ENCODE data around the gene SRRD. TPM values are rescaled to one million over a fixed set of nuclear protein-coding genes. Genes with fewer than 3 reads are reported as not detected.

Gene SRRD
- total RNA-seq, 2 experiments from 2014 or later: 23.1 to 33.0 TPM

DNA sequence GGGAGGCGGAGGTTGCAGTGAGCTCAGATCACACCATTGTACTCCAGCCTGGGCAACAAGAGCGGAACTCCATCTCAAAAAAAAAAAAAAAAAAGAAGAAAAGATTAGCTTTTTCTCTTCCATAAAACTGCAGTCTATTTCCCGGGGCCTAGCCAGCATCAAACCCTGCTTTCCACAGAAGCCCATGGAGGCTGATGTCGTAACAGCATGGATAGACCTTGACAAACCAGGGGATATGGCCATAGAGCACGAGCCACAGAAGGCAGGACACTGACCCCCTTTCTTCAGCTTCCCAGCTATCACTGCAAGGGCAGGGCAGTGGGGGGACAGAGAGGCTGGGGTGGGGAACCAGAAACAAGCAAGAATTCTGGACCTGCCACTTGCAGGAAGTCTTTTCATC lies 21.6 kb upstream of the SRRD start:
- POLR2A ChIA-PET: interaction anchor here (0.7 kb wide), 1 partner anchor 87 kb away, joined by 3 read pairs; no protein-coding TSS in a partner anchor
- Histone ChIP-seq H3K79me2 (ENCODE audit: insufficient read depth, low read depth, low read length) (peaks cover 24% of the 10 kb centered on the region), H3K4me1 (ENCODE audit: insufficient read depth, low read length, poor library complexity, severe bottlenecking) (no peaks in the 10 kb centered on the region), H3K4me3 (ENCODE audit: low read depth, low read length, poor library complexity, severe bottlenecking) (no peak overlapping the region), H3K27ac (ENCODE audit: low read depth, low read length, poor library complexity, severe bottlenecking) (no peak overlapping the region), H2AFZ (ENCODE audit: low read length) (no peak overlapping the region), H3K4me2 (ENCODE audit: low read length) (no peak overlapping the region), H3K9me2 (ENCODE audit: insufficient read depth, low read length) (no peaks in the 10 kb centered on the region), H4K20me1 (ENCODE audit: insufficient read depth, low read length) (peaks cover 18% of the 10 kb centered on the region), H3K36me3 (ENCODE audit: insufficient read depth, low read length) (peaks cover 99% of the 10 kb centered on the region), H3K9me3 (ENCODE audit: low read length) (no peaks in the 10 kb centered on the region)
- CTCF ChIA-PET (ENCODE audit: unreplicated experiment): no interaction called here
- no TSS peak for BruUV-seq (replicated peaks)
- no peak for DNase-seq (ENCODE audit: low spot score)
- TF ChIP-seq CTCF (conservative IDR thresholded peaks at IDR 0.05; ENCODE audit: low read length): no peak
- TF ChIP-seq EZH2phosphoT487 (IDR thresholded peaks at IDR 0.05; ENCODE audit: borderline replicate concordance, low read depth, low read length): no peak
- intact Hi-C loops (cut with micrococcal nuclease; ENCODE audit: unreplicated experiment): no loop called here

- TF ChIP-seq EZH2phosphoT487 (IDR thresholded peaks at IDR 0.05; ENCODE audit: borderline replicate concordance, low read depth, low read length) (no peak), CTCF (conservative IDR thresholded peaks at IDR 0.05; ENCODE audit: low read length) (no peak)
- ChIA-PET POLR2A (no interaction called here), CTCF (ENCODE audit: unreplicated experiment) (no interaction called here)
- Histone ChIP-seq H2AFZ (ENCODE audit: low read length) (no peak overlapping the region), H3K27ac (ENCODE audit: low read depth, low read length, poor library complexity, severe bottlenecking) (no peak overlapping the region), H3K9me3 (ENCODE audit: low read length) (no peaks in the 10 kb centered on the region), H3K4me1 (ENCODE audit: insufficient read depth, low read length, poor library complexity, severe bottlenecking) (no peaks in the 10 kb centered on the region), H4K20me1 (ENCODE audit: insufficient read depth, low read length) (peaks cover 21% of the 10 kb centered on the region), H3K4me3 (ENCODE audit: low read depth, low read length, poor library complexity, severe bottlenecking) (no peak overlapping the region), H3K36me3 (ENCODE audit: insufficient read depth, low read length) (peaks cover 100% of the 10 kb centered on the region), H3K79me2 (ENCODE audit: insufficient read depth, low read depth, low read length) (peaks cover 24% of the 10 kb centered on the region), H3K9me2 (ENCODE audit: insufficient read depth, low read length) (no peaks in the 10 kb centered on the region), H3K4me2 (ENCODE audit: low read length) (no peak overlapping the region)
- intact Hi-C loops (cut with micrococcal nuclease; ENCODE audit: unreplicated experiment): no loop called here
- no TSS peak for BruUV-seq (replicated peaks)
- DNase-seq (ENCODE audit: low spot score): no peak
These were observed 21.0 kb upstream of the SRRD start for GRCh38 chr22:26462641-26463040.

GRCh38 chr22:26463101-26463661 lies 20.5 kb upstream of the SRRD start:
- TF ChIP-seq EZH2phosphoT487 (IDR thresholded peaks at IDR 0.05; ENCODE audit: borderline replicate concordance, low read depth, low read length): no peak
- no peak for TF ChIP-seq CTCF (conservative IDR thresholded peaks at IDR 0.05; ENCODE audit: low read length)
- Histone ChIP-seq H3K27ac (ENCODE audit: low read depth, low read length, poor library complexity, severe bottlenecking) (no peak overlapping the region), H3K9me3 (ENCODE audit: low read length) (no peaks in the 10 kb centered on the region), H3K36me3 (ENCODE audit: insufficient read depth, low read length) (peaks cover 99% of the 10 kb centered on the region), H2AFZ (ENCODE audit: low read length) (no peak overlapping the region), H3K4me1 (ENCODE audit: insufficient read depth, low read length, poor library complexity, severe bottlenecking) (no peaks in the 10 kb centered on the region), H3K4me2 (ENCODE audit: low read length) (no peak overlapping the region), H3K4me3 (ENCODE audit: low read depth, low read length, poor library complexity, severe bottlenecking) (no peak overlapping the region), H4K20me1 (ENCODE audit: insufficient read depth, low read length) (peaks cover 21% of the 10 kb centered on the region), H3K9me2 (ENCODE audit: insufficient read depth, low read length) (no peaks in the 10 kb centered on the region), H3K79me2 (ENCODE audit: insufficient read depth, low read depth, low read length) (peaks cover 24% of the 10 kb centered on the region)
- DNase-seq (ENCODE audit: low spot score): no peak
- POLR2A ChIA-PET: no interaction called here
- CTCF ChIA-PET (ENCODE audit: unreplicated experiment): no interaction called here
- BruUV-seq (replicated peaks): no TSS peak
- intact Hi-C loops (cut with micrococcal nuclease; ENCODE audit: unreplicated experiment): no loop called here

Measured in OCI-LY7 (cell line).